Measurements from ENCODE around the gene RAMACL. TPM values are rescaled to one million over a fixed set of nuclear protein-coding genes. Genes with fewer than 3 reads are reported as not detected.

RAMACL gene
- polyA plus RNA-seq, 1 donor: 0.16 TPM

Other genes with a start within 250 kb of the RAMACL start
- 35.1 TPM for gene SFT2D1, start 244.1 kb downstream of the RAMACL start, polyA plus RNA-seq (ENCODE audit: insufficient read length)
- 73.6 TPM for gene MPC1, start 203.7 kb downstream of the RAMACL start, polyA plus RNA-seq (ENCODE audit: insufficient read length)
- 22.5 TPM for gene RPS6KA2, start 40.6 kb upstream of the RAMACL start, polyA plus RNA-seq (ENCODE audit: insufficient read length)

Data from forelimb muscle (tissue), 1 donor.